Stimulated activated effector memory CD8-positive, alpha-beta T cell treated with anti-CD3 and anti-CD28 coated beads, Interleukin-12 subunit alpha, Interleukin-12 subunit beta, amount 100 ng/mL, for 72 hours (primary cell): ENCODE measurements around the gene SLC38A10.

Experiments used
- ATAC-seq: fragments of 150-1000 bp; cut with Tn5 transposase; 2 replicates; pipeline ENCODE4 v1.10.0; 2021
- DNase-seq, 2 donors: peaks; one replicate each; pipeline ENCODE4 v3.0.0; 2021 to 2022; ENCODE audit warnings: low spot score in 2 of 2
- H3K27ac Mint-ChIP-seq: one replicate; pipeline ENCODE4 v1.8.0; 2022; ENCODE audit warnings: mild to moderate bottlenecking, mixed read lengths
- H3K36me3 Mint-ChIP-seq: one replicate; pipeline ENCODE4 v1.8.0; 2022; ENCODE audit warnings: mild to moderate bottlenecking, mixed read lengths
- H3K4me1 Mint-ChIP-seq: one replicate; pipeline ENCODE4 v1.8.0; 2022; ENCODE audit warnings: mixed read lengths
- H3K4me3 Mint-ChIP-seq: one replicate; pipeline ENCODE4 v1.8.0; 2022; ENCODE audit warnings: mild to moderate bottlenecking, mixed read lengths
- H3K9me3 Mint-ChIP-seq: one replicate; pipeline ENCODE4 v1.8.0; 2022; ENCODE audit warnings: mixed read lengths

The SLC38A10 gene

DNA sequence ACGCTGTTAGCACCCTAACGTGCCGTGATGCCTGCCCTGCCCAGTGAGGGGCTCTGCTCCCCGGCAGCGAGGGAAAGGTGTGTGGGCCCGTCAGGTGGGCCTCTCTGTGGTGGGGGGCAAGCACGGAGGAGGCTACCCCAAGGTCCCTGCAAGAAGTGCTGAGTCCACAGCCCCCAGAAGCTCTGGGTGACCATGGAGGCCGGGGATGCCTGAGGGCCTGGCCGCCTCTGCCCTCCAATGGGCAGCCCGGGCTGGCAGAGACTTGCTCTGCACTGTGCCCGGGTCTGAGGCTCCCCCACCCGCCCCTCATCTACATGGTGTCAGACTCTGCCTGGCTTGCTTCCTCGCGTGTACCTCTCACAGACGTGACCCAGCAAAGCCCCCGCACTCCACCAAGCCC lies 12.2 kb downstream of the SLC38A10 start:
- no peak for DNase-seq
- H3K36me3 Mint-ChIP-seq: peaks cover 52% of the 10 kb centered on the region
- H3K27ac Mint-ChIP-seq: no peak overlapping the region
- peaks cover 37% of the 10 kb centered on the region for H3K4me1 Mint-ChIP-seq
- ATAC-seq: no peak
- no peaks in the 10 kb centered on the region for H3K9me3 Mint-ChIP-seq
- H3K4me3 Mint-ChIP-seq: no peak overlapping the region

DNA sequence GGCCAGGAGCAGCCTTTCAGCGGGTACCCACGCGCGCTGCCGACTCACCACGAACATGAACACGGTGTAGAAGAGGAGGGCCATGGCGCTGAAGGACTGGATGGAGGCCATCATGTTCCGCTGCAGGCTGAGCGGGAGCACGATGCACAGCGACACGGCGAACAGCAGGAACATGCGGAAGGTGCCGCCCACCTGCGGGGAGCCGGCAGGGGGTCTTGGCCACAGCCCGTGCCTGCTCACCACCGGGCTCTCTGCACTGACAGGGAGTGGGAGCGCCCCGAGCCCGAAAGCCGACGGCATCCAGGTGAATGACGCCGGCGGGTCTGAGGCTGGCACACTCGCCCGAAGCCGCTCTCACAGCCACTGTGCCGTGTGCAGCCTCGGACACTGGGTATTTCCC lies 13.0 kb downstream of the SLC38A10 start:
- ATAC-seq (no peak), DNase-seq (no peak)
- Mint-ChIP-seq H3K9me3 (no peaks in the 10 kb centered on the region), H3K4me1 (peaks cover 29% of the 10 kb centered on the region), H3K4me3 (no peak overlapping the region), H3K27ac (no peak overlapping the region), H3K36me3 (peaks cover 50% of the 10 kb centered on the region)

DNA sequence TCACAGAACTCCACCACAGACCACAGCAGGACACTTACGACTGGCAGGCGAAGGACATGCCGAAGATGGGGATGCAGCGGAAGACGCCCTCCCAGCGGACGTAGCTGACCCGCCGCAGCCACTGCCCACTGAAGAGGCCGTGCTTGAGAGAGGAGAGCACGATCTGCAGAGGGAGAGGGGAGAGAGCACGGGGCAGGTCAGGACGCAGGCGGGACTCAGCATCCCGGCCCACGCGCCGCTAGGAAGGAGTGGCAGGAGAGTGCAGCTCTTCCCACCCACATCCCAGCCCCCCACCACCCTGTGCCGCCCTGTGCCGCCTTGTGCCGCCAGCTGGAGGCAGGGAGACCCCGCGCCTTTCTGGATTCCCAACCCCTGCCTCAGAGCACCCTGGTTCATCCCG lies 14.5 kb downstream of the SLC38A10 start:
- Mint-ChIP-seq H3K4me1 (peaks cover 14% of the 10 kb centered on the region), H3K36me3 (peaks cover 57% of the 10 kb centered on the region), H3K4me3 (no peak overlapping the region), H3K9me3 (no peaks in the 10 kb centered on the region), H3K27ac (no peak overlapping the region)
- DNase-seq (no peak), ATAC-seq (no peak)

DNA sequence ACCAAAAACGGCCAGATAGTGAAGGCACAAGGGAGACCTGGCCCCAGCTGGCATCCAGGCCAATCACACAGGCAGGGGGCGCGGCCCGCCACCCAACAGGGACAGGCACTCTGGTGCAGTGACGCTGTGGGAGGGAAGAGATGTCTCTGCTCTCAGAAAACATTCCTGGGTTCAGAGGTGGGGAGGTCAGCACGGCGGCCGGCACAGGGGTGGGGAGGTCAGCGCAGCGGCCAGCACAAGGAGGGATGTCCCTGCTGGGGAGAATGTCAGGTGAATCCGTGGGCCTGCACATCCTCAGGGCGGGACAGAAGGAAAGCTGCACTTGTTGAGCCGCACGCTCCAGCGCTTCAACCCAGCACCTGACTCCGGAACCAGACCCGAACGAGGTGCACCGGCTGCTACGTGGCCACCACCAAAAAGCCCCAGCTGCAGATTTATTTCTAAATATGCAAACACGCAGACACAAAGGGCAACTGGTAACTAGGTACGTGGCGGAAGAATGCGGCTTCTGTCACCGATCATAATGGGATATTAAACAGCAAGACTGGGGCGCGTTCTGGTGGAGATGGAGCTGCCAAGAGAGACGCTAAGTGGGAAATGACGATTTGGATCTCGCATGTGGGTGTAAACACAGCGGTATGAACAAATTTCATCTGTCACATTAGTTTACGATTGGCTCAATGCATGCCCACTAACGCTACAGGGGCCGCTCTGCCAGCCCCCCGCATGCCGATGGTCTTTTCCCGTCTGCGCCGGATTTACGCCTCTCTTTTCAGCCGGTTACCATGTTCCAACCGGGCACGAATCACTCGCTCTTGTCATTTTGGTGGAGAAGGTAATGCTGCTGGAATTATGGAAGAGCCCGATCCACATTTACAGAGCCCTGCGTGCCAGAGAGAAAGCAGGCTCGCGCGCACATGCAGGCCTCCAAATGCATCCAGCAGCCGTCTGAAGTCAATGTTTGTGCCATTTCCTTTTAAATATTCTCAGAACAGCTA lies 15.5 kb downstream of the SLC38A10 start:
- DNase-seq (no peak), ATAC-seq (no peak)
- Mint-ChIP-seq H3K27ac (no peak overlapping the region), H3K9me3 (no peaks in the 10 kb centered on the region), H3K36me3 (peaks cover 60% of the 10 kb centered on the region), H3K4me1 (peaks cover 6% of the 10 kb centered on the region), H3K4me3 (no peak overlapping the region)

DNA sequence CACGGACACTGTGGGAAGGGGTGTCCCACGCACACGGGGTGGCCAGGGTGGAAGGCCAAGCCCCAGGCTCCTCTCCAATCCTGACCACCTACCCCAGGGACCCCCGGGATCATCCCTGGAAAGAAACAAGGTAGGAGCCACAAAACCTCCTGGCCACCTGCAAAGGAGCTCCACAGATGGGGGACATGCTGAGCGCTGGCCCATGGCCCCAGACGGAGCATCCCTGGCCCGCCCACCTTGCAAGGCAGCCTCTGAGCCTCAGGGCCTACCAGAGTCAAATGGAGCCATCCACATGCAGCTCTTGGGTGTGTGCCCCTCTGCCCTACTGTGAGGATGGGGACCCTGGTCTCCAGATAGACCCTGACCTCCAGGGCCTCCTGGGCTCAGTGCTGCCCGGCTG lies 16.3 kb downstream of the SLC38A10 start:
- peaks cover 6% of the 10 kb centered on the region for H3K4me1 Mint-ChIP-seq
- ATAC-seq (no peak), DNase-seq (no peak)
- H3K27ac Mint-ChIP-seq: no peak overlapping the region
- peaks cover 61% of the 10 kb centered on the region for H3K36me3 Mint-ChIP-seq
- no peaks in the 10 kb centered on the region for H3K9me3 Mint-ChIP-seq
- no peak overlapping the region for H3K4me3 Mint-ChIP-seq

DNA sequence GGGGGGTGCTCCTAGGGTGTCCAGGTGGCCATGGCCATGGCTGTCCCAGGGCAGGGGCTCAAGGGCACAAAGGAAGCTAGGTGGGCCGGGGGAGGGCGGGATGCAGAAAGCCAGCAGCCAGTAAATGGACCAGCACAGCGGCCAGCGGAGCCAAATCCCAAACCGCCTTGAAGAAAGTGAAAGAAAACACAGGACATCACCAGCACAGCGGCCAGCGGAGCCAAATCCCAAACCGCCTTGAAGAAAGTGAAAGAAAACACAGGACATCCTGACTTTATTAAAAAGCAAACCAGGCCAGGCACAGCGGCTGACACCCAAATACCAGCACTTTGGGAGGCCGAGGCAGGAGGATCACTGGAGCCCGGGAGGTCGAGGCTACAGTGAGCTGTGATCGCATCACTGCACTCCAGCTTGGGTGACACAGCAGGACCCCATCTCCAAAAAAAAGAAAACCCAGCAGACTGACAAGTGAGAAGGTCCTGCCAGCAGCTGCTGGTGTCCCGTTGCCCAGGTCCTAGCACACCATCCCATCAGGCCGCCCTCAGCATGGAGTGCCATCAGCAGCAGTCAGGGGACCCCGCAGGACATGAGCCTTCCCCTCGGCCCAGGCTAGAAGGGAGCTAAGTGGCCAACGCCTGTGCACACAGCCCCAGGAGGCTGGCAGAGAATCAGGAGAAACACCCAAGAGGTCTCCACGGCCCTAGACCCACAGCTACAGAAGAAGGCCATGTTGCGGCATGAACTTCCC lies 17.0 kb downstream of the SLC38A10 start:
- Mint-ChIP-seq H3K36me3 (peaks cover 62% of the 10 kb centered on the region), H3K4me1 (peaks cover 6% of the 10 kb centered on the region), H3K27ac (no peak overlapping the region), H3K9me3 (no peaks in the 10 kb centered on the region), H3K4me3 (no peak overlapping the region)
- DNase-seq (no peak), ATAC-seq (no peak)

DNA sequence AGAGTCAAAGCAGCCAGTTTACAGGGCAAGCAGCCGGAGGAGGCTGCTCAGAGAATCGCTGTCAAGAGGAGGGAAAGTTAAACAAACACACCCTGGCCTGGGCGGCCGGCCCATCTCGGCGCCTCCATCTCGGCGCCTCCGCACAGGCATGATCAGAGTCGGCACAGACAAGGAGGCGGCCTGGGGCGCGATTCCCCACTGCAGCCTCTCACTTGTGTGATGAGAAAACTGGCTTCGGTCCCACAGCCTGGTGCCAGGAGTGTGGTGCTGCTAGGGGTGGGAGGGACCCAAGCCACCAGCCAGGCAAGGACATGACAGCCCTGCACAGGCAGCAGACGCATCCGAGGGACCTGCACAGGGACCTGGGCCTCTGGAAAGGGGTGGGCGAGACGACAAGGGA lies 17.7 kb downstream of the SLC38A10 start:
- DNase-seq (no peak), ATAC-seq (no peak)
- Mint-ChIP-seq H3K4me1 (peaks cover 6% of the 10 kb centered on the region), H3K27ac (no peak overlapping the region), H3K9me3 (no peaks in the 10 kb centered on the region), H3K36me3 (peaks cover 66% of the 10 kb centered on the region), H3K4me3 (no peak overlapping the region)

DNA sequence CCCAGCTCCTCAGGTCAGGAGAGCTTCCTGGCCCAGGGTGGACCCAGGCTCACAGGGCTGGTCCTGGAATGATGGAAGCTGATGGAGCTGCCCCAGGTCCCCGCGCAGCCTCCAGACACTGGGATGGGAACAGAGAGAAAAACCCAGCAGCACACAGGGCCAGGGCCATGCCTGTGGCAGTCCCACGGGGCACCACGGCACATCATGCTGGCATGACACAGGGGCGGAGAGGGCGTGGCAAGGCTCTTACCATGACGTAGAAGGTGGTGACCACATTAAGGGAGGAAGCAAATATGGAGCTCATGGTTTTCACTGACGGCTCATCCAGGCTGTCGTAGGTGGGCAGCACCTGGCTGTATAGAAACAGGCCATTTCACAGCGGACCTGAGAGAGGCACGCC lies 18.3 kb downstream of the SLC38A10 start:
- ATAC-seq: no peak
- peaks cover 6% of the 10 kb centered on the region for H3K4me1 Mint-ChIP-seq
- H3K36me3 Mint-ChIP-seq: peaks cover 73% of the 10 kb centered on the region
- no peak overlapping the region for H3K4me3 Mint-ChIP-seq
- no peaks in the 10 kb centered on the region for H3K9me3 Mint-ChIP-seq
- DNase-seq: no peak
- H3K27ac Mint-ChIP-seq: peak overlapping the region; percentile 71

DNA sequence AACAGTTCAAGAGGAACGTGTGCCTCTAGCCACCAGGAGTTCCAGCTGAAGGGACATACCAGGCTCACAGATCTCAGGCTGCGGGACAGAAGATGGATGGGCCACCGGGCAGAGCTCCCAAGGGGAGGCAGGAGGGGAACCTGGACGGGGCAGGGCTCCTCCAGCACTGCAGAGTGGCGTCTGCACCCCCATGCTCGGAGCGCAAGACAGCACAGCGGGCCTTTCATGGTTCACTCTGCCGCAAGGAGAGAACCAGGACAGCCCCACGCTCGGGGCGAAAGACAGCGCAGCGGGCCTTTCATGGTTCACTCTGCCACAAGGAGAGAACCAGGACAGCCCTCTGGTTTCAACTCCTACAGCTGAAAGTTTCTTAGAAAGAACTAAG lies 20.6 kb downstream of the SLC38A10 start:
- DNase-seq (no peak), ATAC-seq (no peak)
- Mint-ChIP-seq H3K27ac (no peak overlapping the region), H3K36me3 (peaks cover 86% of the 10 kb centered on the region), H3K4me3 (no peak overlapping the region), H3K9me3 (no peaks in the 10 kb centered on the region), H3K4me1 (no peaks in the 10 kb centered on the region)

DNA sequence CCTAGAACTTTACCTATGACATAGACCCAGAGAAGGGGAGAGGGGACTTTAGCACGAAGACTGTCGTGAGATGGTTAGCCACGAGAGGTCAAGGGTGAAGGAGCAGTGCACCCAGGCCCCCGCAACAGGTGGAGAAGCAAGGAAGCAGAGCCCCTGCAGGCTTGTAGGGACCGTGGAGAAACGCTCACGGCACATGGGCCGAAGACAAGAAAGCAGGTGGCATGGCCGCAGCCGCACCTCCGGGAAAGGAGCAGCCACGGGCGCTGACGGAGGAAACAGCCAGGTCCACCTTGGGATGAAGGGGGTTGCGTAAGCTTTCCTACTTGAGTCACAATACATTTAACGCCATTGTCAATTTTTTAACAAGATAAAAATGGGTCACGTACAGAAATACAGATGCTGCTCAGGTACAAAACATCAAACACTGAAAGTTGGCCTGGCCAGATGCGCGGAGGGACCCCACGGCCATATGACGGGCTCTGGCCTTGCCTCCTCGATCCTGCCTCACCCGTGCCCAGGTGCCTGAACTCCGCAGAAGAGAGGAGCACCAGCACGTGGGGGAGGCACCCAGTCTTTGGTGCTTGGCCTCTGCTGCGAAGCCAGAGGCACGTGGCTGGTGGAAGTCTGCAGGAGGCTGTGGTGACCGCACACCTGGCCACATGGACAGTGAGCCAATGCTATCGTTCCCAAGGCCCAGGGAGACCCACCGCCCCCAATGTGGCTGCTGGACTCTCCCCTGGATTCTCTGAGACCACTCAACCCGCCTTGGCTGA lies 21.2 kb downstream of the SLC38A10 start:
- no peak for ATAC-seq
- H3K4me1 Mint-ChIP-seq: no peaks in the 10 kb centered on the region
- no peak for DNase-seq
- peaks cover 86% of the 10 kb centered on the region for H3K36me3 Mint-ChIP-seq
- H3K9me3 Mint-ChIP-seq: no peaks in the 10 kb centered on the region
- H3K4me3 Mint-ChIP-seq: no peak overlapping the region
- H3K27ac Mint-ChIP-seq: no peak overlapping the region

DNA sequence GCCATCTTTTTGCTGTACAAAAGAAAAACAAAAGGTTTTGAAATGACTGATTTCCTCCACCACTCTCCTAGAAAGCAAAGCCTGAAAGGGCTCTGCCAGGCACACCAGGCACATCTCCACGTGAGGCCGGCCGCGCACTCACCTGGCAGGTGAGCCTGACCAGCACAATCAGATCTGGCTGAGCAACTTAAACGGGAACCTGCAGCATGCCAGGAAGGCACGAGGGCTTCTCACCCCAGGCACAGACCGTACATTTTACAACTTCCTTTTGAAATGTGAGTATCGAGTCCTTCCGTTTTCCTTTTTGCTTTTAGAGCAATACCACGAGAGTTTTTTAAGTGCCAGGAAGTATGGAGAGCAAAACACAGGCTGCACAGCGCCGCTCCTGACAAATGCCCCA lies 22.5 kb downstream of the SLC38A10 start:
- ATAC-seq: no peak
- H3K9me3 Mint-ChIP-seq: no peaks in the 10 kb centered on the region
- no peak for DNase-seq
- no peak overlapping the region for H3K4me3 Mint-ChIP-seq
- H3K4me1 Mint-ChIP-seq: peaks cover 5% of the 10 kb centered on the region
- no peak overlapping the region for H3K27ac Mint-ChIP-seq
- peaks cover 97% of the 10 kb centered on the region for H3K36me3 Mint-ChIP-seq

DNA sequence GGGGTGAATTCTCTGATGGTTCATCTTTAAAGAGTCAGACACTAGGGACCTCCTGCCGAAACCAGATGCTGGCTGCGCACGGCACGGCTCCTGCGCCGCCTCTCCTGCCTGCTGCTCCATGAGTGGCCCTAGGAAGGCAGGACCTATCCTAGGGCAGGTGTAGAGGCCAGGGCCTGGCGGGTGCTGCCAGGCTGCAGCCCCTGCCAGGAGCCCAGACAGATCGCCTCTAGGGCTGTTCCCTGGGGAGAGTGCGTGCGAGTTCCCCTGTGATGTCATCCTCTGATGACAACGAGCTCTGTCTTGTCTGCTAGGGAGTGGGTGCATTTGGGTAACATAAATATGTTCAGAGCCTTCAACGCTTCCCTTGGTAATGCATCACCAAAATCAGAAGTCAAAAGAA lies 23.9 kb downstream of the SLC38A10 start:
- DNase-seq (no peak), ATAC-seq (no peak)
- H3K36me3 Mint-ChIP-seq: peaks cover 97% of the 10 kb centered on the region
- no peak overlapping the region for H3K4me3 Mint-ChIP-seq
- H3K4me1 Mint-ChIP-seq: peaks cover 12% of the 10 kb centered on the region
- no peak overlapping the region for H3K27ac Mint-ChIP-seq
- no peaks in the 10 kb centered on the region for H3K9me3 Mint-ChIP-seq

DNA sequence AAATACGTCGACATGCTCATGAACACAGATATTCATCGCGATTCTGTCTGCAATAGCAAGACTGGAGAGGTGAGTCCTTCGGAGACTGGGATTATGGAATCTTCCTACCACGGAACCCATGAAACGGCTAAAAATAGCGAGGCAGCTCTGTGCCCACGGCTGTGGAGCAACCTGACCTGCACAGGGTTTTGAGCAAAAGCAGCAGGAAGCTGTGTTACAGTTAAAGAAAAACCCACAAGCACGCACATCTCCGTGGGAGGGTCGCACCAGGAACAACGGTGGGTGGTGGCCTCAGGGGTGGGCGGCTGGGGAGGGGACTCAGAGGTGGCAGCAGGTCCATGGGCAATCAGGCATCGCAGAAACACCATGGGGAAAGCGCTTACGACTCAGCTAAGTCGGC lies 24.8 kb downstream of the SLC38A10 start:
- Mint-ChIP-seq H3K36me3 (peaks cover 97% of the 10 kb centered on the region), H3K4me1 (peaks cover 19% of the 10 kb centered on the region), H3K4me3 (no peak overlapping the region), H3K27ac (no peak overlapping the region), H3K9me3 (no peaks in the 10 kb centered on the region)
- DNase-seq (no peak), ATAC-seq (no peak)

DNA sequence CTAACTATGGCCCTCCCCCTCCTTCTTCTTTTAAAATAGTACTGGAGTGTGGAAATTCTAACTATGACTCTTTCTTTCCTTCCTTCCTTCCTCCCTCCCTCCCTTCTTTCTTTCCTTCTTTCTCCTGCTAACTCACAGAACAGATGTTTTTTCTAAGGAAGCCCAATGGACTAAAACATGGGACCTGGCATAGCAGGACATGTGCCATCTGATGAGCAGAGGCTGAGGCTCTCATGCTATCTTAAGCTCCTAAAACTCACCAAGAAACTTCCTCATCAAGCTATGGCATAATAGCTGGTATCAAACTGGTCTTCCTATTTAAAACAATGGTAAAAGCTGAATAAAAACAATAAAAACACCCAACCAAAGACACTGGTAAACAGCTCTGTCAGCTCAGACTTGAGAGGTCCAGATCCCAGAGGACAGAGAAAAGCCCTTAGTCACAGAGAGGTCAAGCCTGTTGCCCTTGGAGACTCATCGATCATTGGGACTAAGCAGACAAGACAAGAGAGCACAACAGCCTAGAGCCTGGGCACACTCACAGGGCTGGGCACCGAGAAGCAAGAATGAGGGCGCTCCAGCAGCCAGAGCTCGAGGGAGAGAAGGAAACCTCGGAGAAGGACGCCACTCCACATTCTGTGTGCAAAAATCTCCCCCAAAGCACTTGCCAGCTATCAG lies 27.6 kb downstream of the SLC38A10 start:
- no peak for DNase-seq
- ATAC-seq: no peak
- H3K4me1 Mint-ChIP-seq: peaks cover 19% of the 10 kb centered on the region
- H3K9me3 Mint-ChIP-seq: no peaks in the 10 kb centered on the region
- peaks cover 84% of the 10 kb centered on the region for H3K36me3 Mint-ChIP-seq
- H3K27ac Mint-ChIP-seq: peak overlapping the region; percentile 71
- no peak overlapping the region for H3K4me3 Mint-ChIP-seq

DNA sequence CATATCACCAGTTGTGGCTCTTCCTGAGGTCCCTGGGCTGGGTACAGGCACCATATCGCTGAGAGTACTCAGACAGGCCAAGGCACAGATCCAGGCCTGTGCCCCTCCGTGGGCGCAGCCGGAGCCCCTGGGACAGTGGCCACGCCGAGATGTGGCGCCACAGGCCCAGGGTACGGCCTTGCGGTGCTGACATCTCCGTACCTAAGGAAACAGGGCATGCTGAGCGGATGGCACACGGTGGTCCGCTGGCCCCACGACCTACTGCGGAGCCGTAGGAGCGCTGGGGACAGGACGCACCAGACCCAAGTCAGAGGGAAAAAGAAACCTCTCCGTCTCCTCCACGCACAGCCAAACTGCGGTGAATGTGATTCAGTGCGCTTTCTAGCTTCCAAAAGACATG lies 29.5 kb downstream of the SLC38A10 start:
- no peak for DNase-seq
- Mint-ChIP-seq H3K9me3 (no peaks in the 10 kb centered on the region), H3K27ac (peak overlapping the region; percentile 78), H3K36me3 (peaks cover 64% of the 10 kb centered on the region), H3K4me1 (peaks cover 19% of the 10 kb centered on the region), H3K4me3 (no peak overlapping the region)
- ATAC-seq: no peak
